GM12878 (cell line): Measurements from ENCODE around the gene PQBP1. TPM values are rescaled to one million over a fixed set of nuclear protein-coding genes. Genes with fewer than 3 reads are reported as not detected.

ENCODE experiments used
- ATAC-seq: fragments of 200-7000 bp; cut with Tn5 transposase; 3 replicates; pipeline ENCODE4 v1.9.1; 2020; ENCODE audit warnings: mild to moderate bottlenecking, moderate library complexity
- BruUV-seq: library from RNA; stranded (reverse); fragments of 400-500 nt; replicated peaks from 2 replicates; lab custom pipeline; 2021; lab: Mats Ljungman, UMichigan
- CTCF ChIA-PET: fragments of 300-600 bp; sonication (Branson Sonifier 250); formaldehyde crosslinking; extraction: SDS; loops from one replicate; lab custom pipeline; 2021; ENCODE audit warnings: inconsistent platforms; lab: Yijun Ruan, JAX
- POLR2A ChIA-PET: fragments of 350-600 bp; formaldehyde crosslinking; extraction: SDS; loops from one replicate; lab custom pipeline; 2021; ENCODE audit warnings: inconsistent platforms; lab: Charles Lee
- RAD21 ChIA-PET: fragments of 300-600 bp; sonication (Branson Sonifier 250); formaldehyde crosslinking; loops from one replicate; lab custom pipeline; 2023; ENCODE audit warnings: antibody characterized with exemption; ENCODE audit not compliant: unreplicated experiment; lab: Charles Lee
- SMC1A ChIA-PET: fragments of 300-600 bp; sonication (Branson Sonifier 250); formaldehyde crosslinking; loops from one replicate; lab custom pipeline; 2023; ENCODE audit not compliant: unreplicated experiment, uncharacterized antibody; lab: Charles Lee
- DNase-seq: peaks from one replicate; pipeline ENCODE4 v3.0.0-alpha.2; 2011; ENCODE audit warnings: low read depth, low spot score
- FAIRE-seq: peaks from 3 replicates; lab custom pipeline; 2011; peaks lifted over from hg19 to GRCh38; lab: Jason Lieb, UNC
- H2AFZ ChIP-seq: 2 replicates; pipeline ENCODE4 v1.6.0; 2011; ENCODE audit warnings: low read depth, low read length, control low read depth; ENCODE audit not compliant: control insufficient read depth
- H3K27ac ChIP-seq: 2 replicates; pipeline ENCODE4 v1.5.1; 2011; ENCODE audit warnings: control low read depth; ENCODE audit not compliant: control insufficient read depth, insufficient read depth
- H3K27me3 ChIP-seq, 2 experiments: replicated peaks in 1 of 2; 2 replicates each; pipeline versions ENCODE4 v1.6.0 to v1.6.1; 2011; ENCODE audit warnings: low read length in 1 of 2; ENCODE audit not compliant: control insufficient read depth in 2 of 2, insufficient read depth in 2 of 2
- H3K36me3 ChIP-seq, 2 experiments: 2 replicates each; pipeline ENCODE4 v1.5.1; 2011; ENCODE audit warnings: low read length in 1 of 2; ENCODE audit not compliant: control insufficient read depth in 2 of 2, insufficient read depth in 2 of 2
- H3K4me1 ChIP-seq: 2 replicates; pipeline ENCODE4 v1.6.1; 2011; ENCODE audit warnings: mild to moderate bottlenecking, low read length, moderate library complexity, mixed read lengths; ENCODE audit not compliant: control insufficient read depth, insufficient read depth
- H3K4me2 ChIP-seq: 2 replicates; pipeline ENCODE4 v1.6.0; 2011; ENCODE audit warnings: control low read depth; ENCODE audit not compliant: control insufficient read depth, insufficient read depth
- H3K4me3 ChIP-seq: fragments of 200-600 bp; sonication (generic); 2 replicates; pipeline ENCODE4 v1.5.1; 2016
- H3K79me2 ChIP-seq: 2 replicates; pipeline ENCODE4 v1.6.0; 2011; ENCODE audit warnings: low read length; ENCODE audit not compliant: control insufficient read depth, insufficient read depth
- H3K9ac ChIP-seq: 2 replicates; pipeline ENCODE4 v1.8.0; 2011; ENCODE audit warnings: low read length, control low read depth, mixed read lengths; ENCODE audit not compliant: control insufficient read depth, insufficient read depth
- H3K9me3 ChIP-seq: replicated peaks from 3 replicates; pipeline ENCODE4 v1.5.1; 2011; ENCODE audit warnings: mild to moderate bottlenecking, low read length; ENCODE audit not compliant: control insufficient read depth, insufficient read depth
- H4K20me1 ChIP-seq: 2 replicates; pipeline ENCODE4 v1.6.0; 2011; ENCODE audit not compliant: control insufficient read depth, insufficient read depth
- CBFB ChIP-seq: IDR thresholded peaks from 2 replicates; pipeline ENCODE4 v1.6.1; 2016; ENCODE audit warnings: antibody characterized with exemption, low read depth
- CTCF ChIP-seq, 3 experiments: IDR thresholded peaks in 2 of 3; conservative IDR thresholded peaks in 1 of 3; 2 replicates each; pipeline ENCODE4 v1.5.1; 2011; ENCODE audit warnings: low read depth in 3 of 3, low read length in 3 of 3, mild to moderate bottlenecking in 3 of 3, control low read depth in 2 of 3, moderate library complexity in 2 of 3, inconsistent platforms in 1 of 3, mixed read lengths in 1 of 3; ENCODE audit not compliant: control insufficient read depth in 2 of 3, insufficient read depth in 1 of 3; ENCODE audit errors: extremely low read depth in 1 of 3
- ESRRA ChIP-seq: IDR thresholded peaks from 2 replicates; pipeline ENCODE4 v1.6.1; 2012; ENCODE audit warnings: mild to moderate bottlenecking, low read length, improper control_type of control experiment
- FOXM1 ChIP-seq: IDR thresholded peaks from 2 replicates; pipeline ENCODE4 v1.6.1; 2012; ENCODE audit warnings: low read depth, mild to moderate bottlenecking, inconsistent platforms, low read length, moderate library complexity
- HCFC1 ChIP-seq: fragments of 150-350 bp; IDR thresholded peaks from 2 replicates; pipeline ENCODE4 v1.6.1; 2014; ENCODE audit warnings: low read length
- KAT2A ChIP-seq: conservative IDR thresholded peaks from 2 replicates; pipeline ENCODE4 v1.6.1; 2011; ENCODE audit warnings: low read depth, low read length; ENCODE audit not compliant: control insufficient read depth
- RBBP5 ChIP-seq: fragments of 200-600 bp; sonication (generic); conservative IDR thresholded peaks from 2 replicates; pipeline ENCODE4 v1.6.1; 2016
- SREBF1 ChIP-seq: IDR thresholded peaks from 2 replicates; pipeline ENCODE4 v1.6.1; 2012; ENCODE audit warnings: mild to moderate bottlenecking, low read length
- ZBTB33 ChIP-seq: fragments of 450-650 bp; IDR thresholded peaks from 2 replicates; pipeline ENCODE4 v1.6.1; 2017; ENCODE audit warnings: mild to moderate bottlenecking
- WGBS: methylation state at CpG from one replicate; pipeline ENCODE4 v1.1.6; 2016; ENCODE audit warnings: low lambda C conversion rate; ENCODE audit not compliant: insufficient replicate concordance, insufficient coverage; ENCODE audit errors: missing lambda C conversion rate; 5-methylcytosine and 5-hydroxymethylcytosine counted together
- in situ Hi-C: fragments of 300-500 bp; cut with MboI; formaldehyde crosslinking; loops from 9 replicates; pipeline ENCODE4 v1.14.3; 2018; ENCODE audit warnings: mixed read lengths
- intact Hi-C: fragments of 100-400 bp; cut with micrococcal nuclease; formaldehyde crosslinking; loops from one replicate; pipeline ENCODE4 v1.14.2; 2022; ENCODE audit not compliant: unreplicated experiment
- polyA plus RNA-seq, 11 experiments: library from polyadenylated mRNA; depleted of rRNA in 4 of 11; unstranded in 6 of 11; stranded (reverse) in 5 of 11; fragments of >200 nt; fragmentation: Nextera tagmentation in 4 of 11; fragmentation: Illumina TruSeq in 1 of 11; extraction: Ambion mirVana in 4 of 11; extraction: Trizol in 1 of 11; gene quantifications; 1 replicate in 1 of 11; 2 replicates in 10 of 11; pipeline versions ENCODE4 v1.2.1 to v1.2.3, GENCODE V29; 2011 to 2016; ENCODE audit warnings: inconsistent platforms in 2 of 11, missing spikeins in 2 of 11, low read depth in 1 of 11
- total RNA-seq, 4 experiments: library from RNA; depleted of rRNA in 3 of 4; stranded (reverse); fragments of >200 nt in 3 of 4; fragmentation: Illumina TruSeq in 1 of 4; extraction: Trizol in 1 of 4; gene quantifications; 2 replicates each; pipeline versions ENCODE4 v1.2.1 to v1.2.3, GENCODE V29; 2013 to 2021
- TF ChIP-seq, protein P1 (sequence below): fragments of 450-650 bp; IDR thresholded peaks from 2 replicates; pipeline ENCODE4 v1.6.1; 2018; ENCODE audit warnings: borderline replicate concordance, mild to moderate bottlenecking; ENCODE audit not compliant: partially characterized antibody
- TF ChIP-seq, protein P2 (sequence below): IDR thresholded peaks from 2 replicates; pipeline ENCODE4 v1.6.1; 2012; ENCODE audit warnings: low read length, inconsistent platforms

PQBP1 gene
- total and polyA plus RNA-seq, 10 of the 15 experiments (the other 5 are each of a cell fraction or from before 2014, with no cell fraction given) = 12.5 to 74.8 (median 68.5) TPM

GRCh38 chrX:48901069-48901468, 3.3 kb downstream of the PQBP1 start:
- CTCF ChIA-PET = no interaction called here

More at GRCh38 chrX:48901069-48901468, 3.3 kb downstream of the PQBP1 start:
- no peak for DNase-seq
- no peak for ATAC-seq
- Histone ChIP-seq H2AFZ (no peak overlapping the region), H3K9ac (no peak overlapping the region), H3K27me3 (no peaks in the 10 kb centered on the region), H3K4me2 (no peak overlapping the region), H3K27ac (no peak overlapping the region), H3K9me3 (no peaks in the 10 kb centered on the region; the same call in 2 of the 3 replicates), H4K20me1 (no peaks in the 10 kb centered on the region), H3K4me3 (no peak overlapping the region), H3K36me3 (peaks cover 0 to 5% of the 10 kb centered on the region in 2 experiments; a peak in 2 of 4 replicates), H3K4me1 (no peaks in the 10 kb centered on the region), H3K79me2 (peaks cover 22% of the 10 kb centered on the region)
- in situ Hi-C loops (no loop called here), intact Hi-C loops (no loop called here)
- BruUV-seq = no TSS peak
- ChIA-PET RAD21 (no interaction called here), POLR2A (no interaction called here), SMC1A (interaction anchor here (1.1 kb wide), 1 partner anchor 95 kb away, joined by 4 read pairs; no protein-coding TSS in a partner anchor)
- no peak for FAIRE-seq
- TF ChIP-seq CBFB = no peak
- TF ChIP-seq SREBF1 = no peak
- TF ChIP-seq CTCF (IDR thresholded peaks at IDR 0.05 in 2 of 3, conservative IDR thresholded peaks at IDR 0.05 in 1 of 3; ENCODE audit: control insufficient read depth in 2 of 3, extremely low read depth in 1 of 3, insufficient read depth in 1 of 3, low read depth in 3 of 3, low read length in 3 of 3) = no peak
- TF ChIP-seq ZBTB33 = no peak
- TF ChIP-seq RBBP5 = no peak
- no peak for TF ChIP-seq HCFC1
- no peak for TF ChIP-seq KAT2A
- TF ChIP-seq, protein P1, sequence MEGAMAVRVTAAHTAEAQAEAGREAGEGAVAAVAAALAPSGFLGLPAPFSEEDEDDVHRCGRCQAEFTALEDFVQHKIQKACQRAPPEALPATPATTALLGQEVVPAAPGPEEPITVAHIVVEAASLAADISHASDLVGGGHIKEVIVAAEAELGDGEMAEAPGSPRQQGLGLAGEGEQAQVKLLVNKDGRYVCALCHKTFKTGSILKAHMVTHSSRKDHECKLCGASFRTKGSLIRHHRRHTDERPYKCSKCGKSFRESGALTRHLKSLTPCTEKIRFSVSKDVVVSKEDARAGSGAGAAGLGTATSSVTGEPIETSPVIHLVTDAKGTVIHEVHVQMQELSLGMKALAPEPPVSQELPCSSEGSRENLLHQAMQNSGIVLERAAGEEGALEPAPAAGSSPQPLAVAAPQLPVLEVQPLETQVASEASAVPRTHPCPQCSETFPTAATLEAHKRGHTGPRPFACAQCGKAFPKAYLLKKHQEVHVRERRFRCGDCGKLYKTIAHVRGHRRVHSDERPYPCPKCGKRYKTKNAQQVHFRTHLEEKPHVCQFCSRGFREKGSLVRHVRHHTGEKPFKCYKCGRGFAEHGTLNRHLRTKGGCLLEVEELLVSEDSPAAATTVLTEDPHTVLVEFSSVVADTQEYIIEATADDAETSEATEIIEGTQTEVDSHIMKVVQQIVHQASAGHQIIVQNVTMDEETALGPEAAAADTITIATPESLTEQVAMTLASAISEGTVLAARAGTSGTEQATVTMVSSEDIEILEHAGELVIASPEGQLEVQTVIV = no peak
- TF ChIP-seq, protein P2, sequence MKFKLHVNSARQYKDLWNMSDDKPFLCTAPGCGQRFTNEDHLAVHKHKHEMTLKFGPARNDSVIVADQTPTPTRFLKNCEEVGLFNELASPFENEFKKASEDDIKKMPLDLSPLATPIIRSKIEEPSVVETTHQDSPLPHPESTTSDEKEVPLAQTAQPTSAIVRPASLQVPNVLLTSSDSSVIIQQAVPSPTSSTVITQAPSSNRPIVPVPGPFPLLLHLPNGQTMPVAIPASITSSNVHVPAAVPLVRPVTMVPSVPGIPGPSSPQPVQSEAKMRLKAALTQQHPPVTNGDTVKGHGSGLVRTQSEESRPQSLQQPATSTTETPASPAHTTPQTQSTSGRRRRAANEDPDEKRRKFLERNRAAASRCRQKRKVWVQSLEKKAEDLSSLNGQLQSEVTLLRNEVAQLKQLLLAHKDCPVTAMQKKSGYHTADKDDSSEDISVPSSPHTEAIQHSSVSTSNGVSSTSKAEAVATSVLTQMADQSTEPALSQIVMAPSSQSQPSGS = no peak
- TF ChIP-seq FOXM1 = no peak
- no peak for TF ChIP-seq ESRRA
- 68% methylated on average over 7 of the region's 7 CpGs for WGBS
